BJ (cell line): ENCODE measurements around the gene ZEB2. TPM values are rescaled to one million over a fixed set of nuclear protein-coding genes. Genes with fewer than 3 reads are reported as not detected.

ENCODE experiments used
- CTCF ChIA-PET: fragments of 350-600 bp; formaldehyde crosslinking; extraction: SDS; loops from one replicate; lab custom pipeline; 2021; ENCODE audit warnings: antibody characterized with exemption, inconsistent platforms; lab: Yijun Ruan, JAX
- POLR2A ChIA-PET: fragments of 300-600 bp; sonication (Branson Sonifier 250); formaldehyde crosslinking; extraction: SDS; loops from one replicate; lab custom pipeline; 2021; ENCODE audit warnings: antibody characterized with exemption; lab: Charles Lee
- DNase-seq: peaks from one replicate; pipeline ENCODE4 v3.0.0-alpha.2; 2011; ENCODE audit warnings: low read depth
- H3K27me3 ChIP-seq: 2 replicates; pipeline ENCODE4 v1.6.0; 2011; ENCODE audit warnings: low read length; ENCODE audit not compliant: control insufficient read depth, insufficient read depth
- H3K36me3 ChIP-seq: 2 replicates; pipeline ENCODE4 v1.5.1; 2011; ENCODE audit warnings: low read length; ENCODE audit not compliant: control insufficient read depth, insufficient read depth
- H3K4me3 ChIP-seq: 2 replicates; pipeline ENCODE4 v1.5.1; 2011; ENCODE audit warnings: low read depth, mild to moderate bottlenecking, control low read depth, low read length
- CTCF ChIP-seq: IDR thresholded peaks from 2 replicates; pipeline ENCODE4 v1.5.1; 2011; ENCODE audit warnings: low read depth, mild to moderate bottlenecking, control low read depth, inconsistent platforms, low read length, moderate library complexity; ENCODE audit not compliant: insufficient read depth
- polyA plus RNA-seq: library from polyadenylated mRNA; depleted of rRNA; stranded (reverse); fragments of >200 nt; gene quantifications from 2 replicates; pipeline ENCODE4 v1.2.3, GENCODE V29; 2011

The ZEB2 gene
- polyA plus RNA-seq, 1 experiment: 60.2 TPM

GRCh38 chr2:144431998-144432397 lies 87.9 kb downstream of the ZEB2 start:
- H3K27me3 ChIP-seq: no peaks in the 10 kb centered on the region
- peaks cover 3% of the 10 kb centered on the region; the same call in 1 of the 2 replicates for H3K36me3 ChIP-seq
- no peak for DNase-seq
- ChIA-PET CTCF (interaction anchor here (1.1 kb wide), 1 partner anchor 18 kb away, joined by 4 read pairs; no protein-coding TSS in a partner anchor), POLR2A (no interaction called here)
- H3K4me3 ChIP-seq: no peak overlapping the region
- TF ChIP-seq CTCF: no peak

DNA sequence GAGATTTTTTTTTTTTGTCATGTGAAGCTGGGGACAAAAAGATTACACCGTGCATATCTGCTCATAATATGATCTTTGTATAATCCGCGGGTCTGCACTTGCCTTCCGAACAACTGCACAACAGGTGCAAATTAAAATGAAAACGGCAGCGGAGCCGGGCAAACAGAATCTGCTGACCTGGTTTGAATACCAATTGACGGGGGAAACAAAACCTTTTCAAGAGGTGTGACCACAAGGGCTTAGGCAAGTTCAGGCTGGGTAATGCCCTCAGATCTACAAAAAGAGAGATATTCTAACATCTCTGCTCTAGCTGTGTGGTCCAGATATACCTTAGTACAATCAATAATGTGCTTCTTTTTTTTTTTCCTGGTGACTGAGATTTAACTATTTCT lies 88.5 kb downstream of the ZEB2 start:
- CTCF ChIA-PET: interaction anchor here (0.6 to 1.1 kb wide), 3 partner anchors 18 to 168 kb away, joined by 3 to 4 read pairs (median 3); no protein-coding TSS in a partner anchor
- POLR2A ChIA-PET: no interaction called here
- H3K4me3 ChIP-seq: no peak overlapping the region

GRCh38 chr2:144430722-144431391 lies 89.1 kb downstream of the ZEB2 start:
- Histone ChIP-seq H3K36me3 (peaks cover 3% of the 10 kb centered on the region; the same call in 1 of the 2 replicates), H3K4me3 (no peak overlapping the region), H3K27me3 (no peaks in the 10 kb centered on the region)
- no peak for TF ChIP-seq CTCF
- no peak for DNase-seq
- ChIA-PET POLR2A (no interaction called here), CTCF (interaction anchor here (0.6 to 1.1 kb wide), 3 partner anchors 19 to 167 kb away, joined by 3 to 4 read pairs (median 3); no protein-coding TSS in a partner anchor)

More for the DNA sequence above, 88.5 kb downstream of the ZEB2 start:
- DNase-seq: no peak
- TF ChIP-seq CTCF: no peak
- no peaks in the 10 kb centered on the region for H3K27me3 ChIP-seq
- peaks cover 3% of the 10 kb centered on the region; the same call in 1 of the 2 replicates for H3K36me3 ChIP-seq

- H3K4me3 ChIP-seq: no peak overlapping the region
- CTCF ChIA-PET: no interaction called here
- no peak for DNase-seq
- POLR2A ChIA-PET: no interaction called here
- H3K36me3 ChIP-seq: peaks cover 3% of the 10 kb centered on the region; the same call in 1 of the 2 replicates
- H3K27me3 ChIP-seq: no peaks in the 10 kb centered on the region
- no peak for TF ChIP-seq CTCF
Measured at GRCh38 chr2:144429396-144430112, 90.4 kb downstream of the ZEB2 start.

DNA sequence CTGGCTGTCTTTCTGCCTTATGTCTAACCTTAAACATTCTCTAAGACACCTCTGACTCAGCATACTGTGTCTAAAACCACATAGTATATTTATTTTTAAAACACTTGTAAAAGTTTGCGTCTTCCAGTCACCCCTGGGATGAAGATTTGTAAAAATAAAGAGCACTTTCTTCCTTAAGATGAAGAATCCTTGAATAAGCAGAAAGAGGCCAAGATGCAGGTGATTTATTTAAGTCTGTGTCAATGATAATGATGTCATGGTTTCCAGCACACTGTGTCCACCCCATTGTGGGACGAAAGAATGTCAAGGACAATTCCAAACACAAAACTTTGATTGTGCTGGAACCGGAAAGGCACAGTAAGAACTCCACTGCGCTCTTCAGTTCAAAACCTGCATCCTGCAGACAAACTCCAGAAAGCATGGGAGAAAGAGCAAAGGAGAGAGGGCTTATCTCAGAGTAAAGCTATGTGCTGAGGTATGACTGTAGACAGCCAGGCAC lies 92.9 kb downstream of the ZEB2 start:
- no peak for TF ChIP-seq CTCF
- peaks cover 3% of the 10 kb centered on the region; the same call in 1 of the 2 replicates for H3K36me3 ChIP-seq
- H3K4me3 ChIP-seq: no peak overlapping the region
- ChIA-PET POLR2A (no interaction called here), CTCF (no interaction called here)
- DNase-seq: no peak
- no peaks in the 10 kb centered on the region for H3K27me3 ChIP-seq
